ENCODE results near the gene DDX41. TPM values are rescaled to one million over a fixed set of nuclear protein-coding genes. Genes with fewer than 3 reads are reported as not detected.

DDX41 gene
- total and polyA plus RNA-seq, 2 of the 13 experiments (the other 11 are each of a cell fraction or from before 2014, with no cell fraction given): 62.8 to 105 TPM

DNA sequence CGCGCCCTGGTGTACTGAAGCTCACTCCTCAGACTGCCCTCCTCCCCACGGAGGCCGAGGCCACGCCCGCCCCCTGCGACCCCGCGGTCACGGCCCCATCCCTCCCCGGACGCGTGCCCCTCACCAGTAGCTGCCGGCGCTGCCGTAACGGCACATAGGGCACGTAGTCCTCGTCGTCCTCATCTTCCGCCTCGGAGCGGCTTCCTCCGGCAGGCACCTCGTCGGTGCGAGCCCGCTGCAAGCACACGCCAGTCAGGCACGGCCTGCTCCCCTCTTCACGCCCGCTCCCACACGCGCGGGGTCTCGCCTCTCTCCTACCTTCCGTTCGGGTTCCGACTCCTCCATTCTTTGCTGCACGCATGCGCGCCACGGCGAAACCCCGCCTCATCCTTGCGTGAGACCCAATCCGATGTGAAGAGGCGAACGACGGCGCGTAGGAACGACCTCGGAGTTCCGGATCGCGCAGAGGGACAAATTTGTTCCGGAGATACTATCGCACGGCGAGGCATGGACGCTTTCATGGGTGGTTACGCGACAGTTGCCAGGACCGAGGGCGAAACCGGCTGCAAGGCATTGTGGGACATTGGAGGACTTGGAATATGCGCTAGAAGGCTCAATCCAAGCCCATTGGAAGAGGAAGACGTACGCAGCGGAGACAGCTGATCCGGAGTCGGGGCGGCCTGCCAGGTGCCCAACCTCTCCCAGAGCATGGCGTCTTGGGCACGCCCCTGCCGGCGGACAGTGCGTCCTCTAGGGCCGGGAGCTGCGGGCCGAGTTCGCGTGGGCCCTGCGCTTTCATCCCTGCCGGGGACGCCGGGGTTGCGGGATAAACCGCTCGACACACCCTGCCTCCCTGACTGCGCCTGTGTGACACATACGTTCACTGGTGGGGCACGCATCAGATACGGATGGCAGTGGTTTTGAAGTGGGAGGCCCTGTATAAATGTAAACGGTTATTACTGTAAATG is at the start of gene DDX41 (continued):
- TF ChIP-seq, protein P1, sequence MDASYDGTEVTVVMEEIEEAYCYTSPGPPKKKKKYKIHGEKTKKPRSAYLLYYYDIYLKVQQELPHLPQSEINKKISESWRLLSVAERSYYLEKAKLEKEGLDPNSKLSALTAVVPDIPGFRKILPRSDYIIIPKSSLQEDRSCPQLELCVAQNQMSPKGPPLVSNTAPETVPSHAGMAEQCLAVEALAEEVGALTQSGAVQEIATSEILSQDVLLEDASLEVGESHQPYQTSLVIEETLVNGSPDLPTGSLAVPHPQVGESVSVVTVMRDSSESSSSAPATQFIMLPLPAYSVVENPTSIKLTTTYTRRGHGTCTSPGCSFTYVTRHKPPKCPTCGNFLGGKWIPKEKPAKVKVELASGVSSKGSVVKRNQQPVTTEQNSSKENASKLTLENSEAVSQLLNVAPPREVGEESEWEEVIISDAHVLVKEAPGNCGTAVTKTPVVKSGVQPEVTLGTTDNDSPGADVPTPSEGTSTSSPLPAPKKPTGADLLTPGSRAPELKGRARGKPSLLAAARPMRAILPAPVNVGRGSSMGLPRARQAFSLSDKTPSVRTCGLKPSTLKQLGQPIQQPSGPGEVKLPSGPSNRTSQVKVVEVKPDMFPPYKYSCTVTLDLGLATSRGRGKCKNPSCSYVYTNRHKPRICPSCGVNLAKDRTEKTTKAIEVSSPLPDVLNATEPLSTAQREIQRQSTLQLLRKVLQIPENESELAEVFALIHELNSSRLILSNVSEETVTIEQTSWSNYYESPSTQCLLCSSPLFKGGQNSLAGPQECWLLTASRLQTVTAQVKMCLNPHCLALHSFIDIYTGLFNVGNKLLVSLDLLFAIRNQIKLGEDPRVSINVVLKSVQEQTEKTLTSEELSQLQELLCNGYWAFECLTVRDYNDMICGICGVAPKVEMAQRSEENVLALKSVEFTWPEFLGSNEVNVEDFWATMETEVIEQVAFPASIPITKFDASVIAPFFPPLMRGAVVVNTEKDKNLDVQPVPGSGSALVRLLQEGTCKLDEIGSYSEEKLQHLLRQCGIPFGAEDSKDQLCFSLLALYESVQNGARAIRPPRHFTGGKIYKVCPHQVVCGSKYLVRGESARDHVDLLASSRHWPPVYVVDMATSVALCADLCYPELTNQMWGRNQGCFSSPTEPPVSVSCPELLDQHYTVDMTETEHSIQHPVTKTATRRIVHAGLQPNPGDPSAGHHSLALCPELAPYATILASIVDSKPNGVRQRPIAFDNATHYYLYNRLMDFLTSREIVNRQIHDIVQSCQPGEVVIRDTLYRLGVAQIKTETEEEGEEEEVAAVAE (CRISPR knock-in tag; IDR thresholded peaks at IDR 0.05; ENCODE audit: borderline replicate concordance): peak; percentile 84
- TF ChIP-seq, protein P2, sequence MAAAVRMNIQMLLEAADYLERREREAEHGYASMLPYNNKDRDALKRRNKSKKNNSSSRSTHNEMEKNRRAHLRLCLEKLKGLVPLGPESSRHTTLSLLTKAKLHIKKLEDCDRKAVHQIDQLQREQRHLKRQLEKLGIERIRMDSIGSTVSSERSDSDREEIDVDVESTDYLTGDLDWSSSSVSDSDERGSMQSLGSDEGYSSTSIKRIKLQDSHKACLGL (CRISPR knock-in tag; IDR thresholded peaks at IDR 0.05): peak; percentile 82
- TF ChIP-seq CCDC6 (CRISPR knock-in tag; IDR thresholded peaks at IDR 0.05) (peak; percentile 79), ZNF709 (CRISPR knock-in tag; IDR thresholded peaks at IDR 0.05) (no peak; the same call in 1 of the 2 replicates), ZNF543 (CRISPR knock-in tag; IDR thresholded peaks at IDR 0.05) (peak; percentile 95), ZNF513 (CRISPR knock-in tag; conservative IDR thresholded peaks at IDR 0.05) (peak; percentile 79; the same call in 1 of the 2 replicates), KDM4B (CRISPR knock-in tag; IDR thresholded peaks at IDR 0.05) (peak; percentile 68), ARNT (IDR thresholded peaks at IDR 0.05) (no peak), ZBTB7A (CRISPR knock-in tag; IDR thresholded peaks at IDR 0.05) (peak; percentile 73), NONO (IDR thresholded peaks at IDR 0.05) (no peak), NONO (CRISPR knock-in tag; conservative IDR thresholded peaks at IDR 0.05) (peak; percentile 98), HNRNPH1 (optimal IDR thresholded peaks at IDR 0.05; ENCODE audit: low read depth, low read length) (peak; percentile 40), TOPORS (CRISPR knock-in tag; IDR thresholded peaks at IDR 0.05) (peak; percentile 76; the same call in 1 of the 2 replicates), ATM (IDR thresholded peaks at IDR 0.05; ENCODE audit: borderline replicate concordance) (no peak), ZSCAN29 (CRISPR knock-in tag; conservative IDR thresholded peaks at IDR 0.05) (peak; percentile 77), HNF4A (CRISPR knock-in tag; IDR thresholded peaks at IDR 0.05) (no peak), FUBP1 (CRISPR knock-in tag; IDR thresholded peaks at IDR 0.05; ENCODE audit: borderline replicate concordance) (0 out of 2 replicates have a peak, but pooled peaks have one; percentile 19), RORA (CRISPR knock-in tag; IDR thresholded peaks at IDR 0.05) (no peak), ZNF562 (CRISPR knock-in tag; IDR thresholded peaks at IDR 0.05; ENCODE audit: borderline replicate concordance) (no peak), ELK4 (CRISPR knock-in tag; IDR thresholded peaks at IDR 0.05; ENCODE audit: borderline replicate concordance) (no peak)

All from HepG2 (cell line).